HPDE6-E6E7 (cell line): Measurements from ENCODE around the gene FBXW7.

ENCODE experiments used
- DNase-seq: peaks from one replicate; pipeline ENCODE4 v3.0.0; 2011; ENCODE audit warnings: missing footprints; ENCODE audit errors: extremely low spot score

The FBXW7 gene

DNA sequence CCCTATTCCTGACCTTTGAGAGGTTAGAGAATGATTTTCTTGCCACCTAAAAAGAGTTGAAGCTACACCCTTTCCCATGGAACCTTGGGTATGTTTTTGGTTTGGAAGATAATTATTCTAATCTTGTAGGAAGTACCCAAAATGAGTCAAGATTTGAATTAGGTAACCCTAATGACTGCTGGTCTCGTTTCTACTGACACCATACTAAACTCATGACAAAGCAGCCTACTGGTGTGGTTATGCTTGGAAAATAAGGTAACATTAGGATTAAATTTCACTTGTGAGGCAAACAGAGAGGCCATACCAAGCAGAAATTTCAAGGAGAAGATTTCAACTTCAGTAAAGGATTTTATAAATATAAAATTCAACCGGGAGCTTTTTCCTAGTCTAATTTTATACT lies 107.9 kb downstream of the FBXW7 start:
- no peak for DNase-seq

DNA sequence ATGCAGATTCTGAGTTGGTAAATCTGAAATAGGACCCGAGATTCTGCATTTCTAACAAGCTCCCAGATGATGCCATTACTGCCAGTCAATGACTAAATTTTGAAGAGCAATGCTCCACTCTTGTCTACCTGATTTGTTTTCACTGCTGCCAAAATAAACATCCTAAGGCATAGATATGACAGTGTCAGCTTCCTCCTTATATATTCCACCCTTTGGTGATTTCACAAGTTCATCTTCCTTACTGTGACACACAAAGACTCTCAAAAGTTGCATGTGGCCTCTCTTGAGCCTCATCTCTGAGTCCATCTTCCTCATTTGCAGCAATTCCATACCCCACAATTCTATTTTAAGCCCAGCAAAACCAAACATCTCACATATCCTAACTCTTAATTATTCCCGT lies 110.9 kb downstream of the FBXW7 start:
- DNase-seq, result no peak

DNA sequence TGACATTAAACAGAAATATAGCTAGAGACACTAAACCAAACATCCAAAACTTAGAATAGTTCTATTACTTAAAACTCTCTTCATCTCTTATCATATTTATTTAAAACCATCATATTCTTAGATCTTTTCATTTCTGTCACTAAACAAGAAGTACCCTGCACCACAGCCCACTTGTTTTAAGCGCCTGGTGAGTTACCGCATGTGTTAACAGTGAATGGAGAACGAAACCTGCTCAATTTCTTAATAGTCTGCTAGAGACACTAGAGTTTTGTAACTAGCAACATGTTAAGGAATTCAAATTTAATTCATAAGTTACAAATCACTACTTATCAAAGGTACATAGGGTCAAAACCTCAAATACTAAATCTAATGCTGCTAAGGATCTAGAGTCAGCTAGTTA lies 111.5 kb downstream of the FBXW7 start:
- DNase-seq, result no peak

DNA sequence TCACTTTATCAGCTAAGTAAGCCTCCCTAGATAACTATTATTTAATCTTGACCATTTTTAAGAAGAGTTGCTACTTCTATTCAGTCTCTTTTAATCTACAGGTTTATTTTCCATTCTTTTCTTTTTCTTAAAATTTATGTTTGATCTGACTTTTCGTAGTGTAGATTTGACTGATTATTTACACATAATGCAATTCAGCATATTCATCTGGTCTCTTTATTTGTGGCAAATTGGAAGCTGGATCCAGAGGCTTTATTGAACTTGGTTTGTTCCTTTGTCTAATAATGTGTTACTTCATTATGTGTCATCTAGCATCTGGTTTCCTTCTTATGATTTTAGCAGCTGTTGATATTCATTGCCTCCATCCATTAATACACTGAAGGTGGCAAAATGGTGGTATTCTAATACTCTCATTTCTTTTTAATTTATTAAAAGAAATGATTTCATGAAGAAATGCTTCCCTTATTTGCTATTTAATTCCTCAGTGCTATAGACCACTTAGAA lies 113.0 kb downstream of the FBXW7 start:
- DNase-seq, result no peak

DNA sequence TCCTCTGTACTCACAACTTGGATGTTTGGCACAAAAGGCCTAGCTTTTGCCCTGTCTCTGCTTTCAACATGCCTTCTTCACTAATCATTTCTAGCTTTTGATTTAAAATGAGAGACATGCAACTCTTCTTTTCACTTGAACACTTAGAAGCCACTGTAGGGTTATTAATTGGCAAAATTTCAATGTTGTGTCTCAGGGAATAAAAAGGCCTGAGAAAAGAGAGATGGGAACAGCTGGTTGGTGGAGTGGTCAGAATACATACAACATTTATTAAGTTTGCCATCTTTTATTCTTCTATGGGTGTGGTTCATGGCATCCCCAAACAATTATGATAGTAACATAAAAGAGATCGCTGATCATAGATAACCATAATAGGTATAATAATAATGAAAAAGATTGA lies 114.3 kb downstream of the FBXW7 start:
- no peak for DNase-seq

DNA sequence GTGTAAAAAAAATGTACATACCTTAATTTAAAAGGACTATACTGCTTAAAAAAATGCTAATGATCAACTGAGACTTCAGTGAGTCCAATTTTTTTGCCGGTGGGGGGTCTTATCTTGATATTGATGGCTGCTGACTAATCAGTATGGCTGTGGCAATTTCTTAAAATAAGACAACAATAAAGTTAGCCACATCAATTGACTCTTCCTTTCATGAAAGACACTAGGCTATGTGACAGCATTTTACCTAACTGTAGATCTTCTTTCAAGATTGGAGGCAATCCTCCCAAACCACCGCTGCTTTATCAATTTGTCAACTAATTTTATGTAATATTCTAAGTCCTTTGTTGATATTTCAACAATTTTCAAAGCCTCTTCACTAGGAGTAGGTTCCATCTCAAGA lies 116.1 kb downstream of the FBXW7 start:
- no peak for DNase-seq

DNA sequence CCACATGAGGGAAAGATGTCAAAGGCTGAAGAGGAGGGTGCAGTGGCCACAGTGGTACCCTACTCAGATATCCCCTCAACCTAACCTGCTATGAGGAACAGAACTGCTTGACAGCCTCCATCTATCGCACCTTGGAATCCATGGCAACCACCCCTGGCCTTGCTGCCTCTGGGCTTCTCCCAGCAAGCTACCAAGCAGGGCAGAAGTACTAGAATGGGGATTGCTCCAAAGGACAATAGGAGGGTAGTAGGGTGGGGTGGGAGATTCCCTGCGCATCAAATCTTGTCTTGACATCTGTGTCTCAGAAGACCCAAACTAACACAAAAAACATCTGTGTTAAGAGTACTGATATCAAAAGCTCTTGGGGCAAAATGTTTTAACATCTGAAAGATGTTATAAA lies 118.2 kb downstream of the FBXW7 start:
- no peak for DNase-seq

DNA sequence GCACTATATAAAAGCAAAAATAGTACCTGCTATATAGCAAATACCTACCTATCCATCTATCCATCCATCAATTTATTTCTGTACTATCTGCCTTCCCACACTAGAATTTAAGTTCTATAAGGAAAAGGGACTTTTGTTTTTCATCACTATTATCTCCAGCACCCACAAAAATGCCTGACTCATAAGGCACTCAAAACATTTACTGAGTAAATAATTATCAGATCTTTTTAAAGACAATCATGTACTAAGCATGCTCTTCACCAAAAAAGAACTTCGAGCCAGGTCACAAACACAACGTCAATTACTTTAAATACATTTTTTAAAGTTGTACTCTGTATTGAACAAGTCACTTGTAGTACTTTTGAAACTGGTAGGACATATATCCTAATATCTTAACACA lies 119.9 kb downstream of the FBXW7 start:
- DNase-seq, result no peak

DNA sequence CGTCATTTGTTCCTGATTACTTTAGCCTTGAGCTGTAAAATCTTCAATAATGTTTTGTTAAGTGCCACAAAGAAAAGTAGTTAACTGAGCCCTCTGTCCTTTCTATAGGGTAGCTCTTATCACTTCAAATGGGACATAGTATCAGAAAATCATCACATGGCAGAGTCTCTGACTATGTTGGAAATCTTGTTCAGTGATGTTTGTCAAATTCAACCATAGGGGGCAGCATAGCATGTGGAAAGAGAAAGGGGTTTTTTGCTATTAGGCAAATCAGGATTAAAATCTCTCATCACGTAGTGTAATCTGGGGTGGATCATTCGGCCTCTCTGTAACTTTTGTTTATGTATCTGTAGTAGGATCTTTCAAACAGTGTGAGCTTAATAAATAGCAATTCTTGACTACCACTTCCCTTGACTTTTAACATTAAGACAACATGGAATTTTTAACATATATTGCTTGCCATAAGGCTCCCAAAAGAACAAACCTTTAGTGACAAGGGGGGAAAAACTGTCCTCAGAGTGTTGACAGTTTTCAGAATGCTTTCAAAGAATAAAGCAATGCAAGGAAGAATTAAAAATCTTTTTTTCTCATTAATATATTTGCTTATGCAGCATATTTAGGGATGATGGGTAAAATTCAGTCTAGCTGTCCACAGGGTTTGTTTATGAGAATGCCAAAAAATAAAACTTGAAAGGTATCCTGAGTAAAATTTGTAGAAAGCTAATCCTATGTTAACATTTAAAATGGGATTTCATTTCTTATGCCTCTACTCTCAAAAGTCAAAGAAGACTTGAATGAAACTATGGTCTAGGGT lies 127.2 kb downstream of the FBXW7 start:
- no peak for DNase-seq

DNA sequence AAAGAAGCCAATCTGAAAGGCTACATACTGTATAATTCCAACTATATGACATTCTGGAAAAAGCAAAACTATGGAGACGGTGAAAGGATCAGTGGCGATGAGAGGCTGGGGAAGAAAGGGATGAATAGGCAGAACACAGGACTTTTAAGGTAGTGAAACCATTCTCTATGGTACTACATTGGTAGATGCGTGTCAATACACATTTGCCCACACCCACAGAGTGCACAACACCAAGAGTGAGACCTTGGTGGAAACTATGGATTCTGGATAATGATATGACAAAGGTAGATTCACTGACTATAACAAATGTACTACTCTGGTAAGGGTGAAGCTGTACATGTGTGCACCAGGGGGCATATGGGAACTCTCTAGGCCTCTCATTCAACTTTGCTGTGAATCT lies 134.5 kb downstream of the FBXW7 start:
- DNase-seq, result no peak

DNA sequence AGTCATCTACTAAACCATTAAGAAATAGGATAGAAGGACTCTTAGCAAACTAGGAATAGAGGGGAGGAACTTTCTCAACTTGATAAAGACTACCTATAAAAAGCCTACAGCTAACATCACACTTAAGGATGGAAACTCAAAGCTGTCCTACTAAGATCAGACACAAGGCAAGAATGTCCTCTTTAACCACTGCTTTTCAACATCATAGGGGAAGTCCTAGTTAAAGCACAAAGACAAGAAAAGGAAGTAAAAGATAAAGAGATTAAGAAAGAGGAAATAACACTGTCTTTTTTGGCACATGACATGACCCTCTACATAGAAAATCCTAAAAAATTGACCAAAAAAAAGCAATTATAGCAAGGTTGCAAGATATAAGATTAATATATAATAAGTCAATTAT lies 136.6 kb downstream of the FBXW7 start:
- no peak for DNase-seq

DNA sequence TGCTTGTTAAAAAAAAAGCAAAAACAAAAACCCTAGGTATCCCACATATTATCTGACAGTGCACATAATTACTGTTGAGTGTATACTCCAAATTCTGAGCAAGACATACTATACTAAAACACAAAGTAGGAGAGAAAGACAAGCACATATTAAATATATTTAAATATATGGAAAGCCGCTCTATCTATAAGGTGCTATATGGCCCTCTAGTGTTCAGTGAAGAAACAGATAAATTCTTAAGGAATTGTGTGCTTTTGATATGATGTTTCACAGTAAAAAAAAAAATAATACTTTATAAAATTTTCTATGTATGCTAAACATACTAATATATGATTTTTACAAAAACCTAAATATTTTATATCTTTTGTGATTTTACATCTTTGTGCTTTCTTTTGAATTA lies 137.8 kb downstream of the FBXW7 start:
- DNase-seq, result no peak

DNA sequence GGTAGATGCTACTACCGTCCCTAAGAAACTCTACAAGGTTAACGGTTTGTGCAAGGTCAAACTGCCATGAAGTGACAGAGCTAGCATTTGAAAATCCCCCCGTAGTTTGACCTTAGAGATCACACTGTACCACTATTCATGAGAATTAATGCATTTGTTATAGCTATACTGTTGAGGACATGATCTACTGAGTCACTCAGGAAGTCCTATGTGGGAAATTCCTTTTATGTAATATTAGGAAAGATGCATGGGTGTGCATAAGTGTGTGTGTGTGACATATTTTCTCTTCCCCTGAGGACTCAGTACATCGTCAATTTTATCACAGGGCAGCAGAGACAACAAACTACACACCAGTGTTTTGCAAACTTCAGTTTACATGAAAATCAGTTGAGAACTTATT lies 141.1 kb downstream of the FBXW7 start:
- DNase-seq, result no peak

DNA sequence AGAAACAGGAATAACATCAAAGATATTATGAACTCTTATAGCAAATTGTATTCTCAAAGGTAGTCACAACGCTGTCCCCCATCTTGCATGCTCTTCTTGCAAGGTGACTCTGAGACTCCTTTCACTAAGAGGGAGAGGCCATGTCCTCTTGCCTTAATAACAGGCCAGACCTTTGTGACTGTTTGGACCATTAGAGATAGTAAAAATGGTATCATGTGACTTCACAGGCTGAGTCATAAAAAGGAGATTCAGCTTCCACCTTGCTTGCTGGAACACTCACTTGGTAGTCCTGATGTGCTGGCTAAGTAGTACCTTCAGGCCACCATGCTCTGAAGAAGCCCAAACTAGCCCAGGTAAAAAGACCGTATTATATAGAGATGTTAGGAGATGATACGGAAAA lies 143.8 kb downstream of the FBXW7 start:
- DNase-seq, result no peak

DNA sequence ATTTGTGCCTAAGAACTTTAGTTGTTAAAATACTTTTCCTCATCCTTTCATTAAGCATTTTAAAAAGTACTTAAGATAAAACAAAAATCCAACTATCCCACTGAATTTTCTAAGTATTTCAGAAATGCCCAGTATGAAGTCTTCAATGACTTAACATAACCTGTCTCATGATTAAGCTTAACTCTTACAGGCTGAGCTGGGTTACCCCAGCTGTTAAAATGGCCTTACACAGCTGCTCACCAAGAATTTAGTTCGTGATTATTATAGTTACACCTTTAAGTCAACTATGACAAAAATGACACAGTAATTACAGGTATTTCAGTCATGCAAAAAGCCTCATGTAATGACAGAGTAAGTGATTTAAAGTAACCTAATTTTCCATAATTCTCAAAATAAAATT lies 145.7 kb downstream of the FBXW7 start:
- no peak for DNase-seq

DNA sequence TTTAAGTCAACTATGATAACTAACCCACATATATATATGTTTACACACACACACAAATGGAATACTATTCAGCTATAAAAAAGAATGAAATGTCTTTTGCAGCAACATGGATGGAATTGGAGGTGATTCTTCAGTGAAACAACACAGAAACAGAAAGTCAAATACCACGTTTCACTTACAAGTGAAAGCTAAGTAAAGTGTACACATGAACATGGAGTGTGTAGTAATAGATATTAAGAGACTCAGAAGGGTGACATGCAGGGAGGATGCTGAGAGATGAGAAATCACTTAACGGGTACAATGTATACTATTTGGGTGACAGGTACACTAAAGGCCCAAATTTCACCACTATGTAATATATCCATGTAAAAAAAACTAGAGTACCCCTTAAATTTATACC lies 146.5 kb downstream of the FBXW7 start:
- DNase-seq, result no peak

DNA sequence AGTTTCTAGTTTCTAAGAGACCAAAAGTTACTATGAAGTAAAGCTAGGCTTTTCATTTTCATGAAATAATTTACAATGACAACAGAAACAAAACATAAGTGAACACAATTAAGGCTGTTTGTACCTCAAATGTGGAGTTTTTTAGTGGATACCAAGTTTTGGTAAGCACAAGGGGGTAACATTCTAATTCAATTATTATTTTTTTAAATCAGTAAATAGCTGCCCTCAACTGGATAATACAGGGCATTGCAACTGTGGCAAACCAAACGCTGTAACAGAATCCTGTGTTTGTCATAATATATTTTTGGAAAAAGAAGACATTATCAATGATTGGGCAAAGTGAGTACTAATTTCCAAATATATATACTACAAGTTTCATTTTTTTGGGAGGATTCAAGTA lies 150.3 kb downstream of the FBXW7 start:
- no peak for DNase-seq

DNA sequence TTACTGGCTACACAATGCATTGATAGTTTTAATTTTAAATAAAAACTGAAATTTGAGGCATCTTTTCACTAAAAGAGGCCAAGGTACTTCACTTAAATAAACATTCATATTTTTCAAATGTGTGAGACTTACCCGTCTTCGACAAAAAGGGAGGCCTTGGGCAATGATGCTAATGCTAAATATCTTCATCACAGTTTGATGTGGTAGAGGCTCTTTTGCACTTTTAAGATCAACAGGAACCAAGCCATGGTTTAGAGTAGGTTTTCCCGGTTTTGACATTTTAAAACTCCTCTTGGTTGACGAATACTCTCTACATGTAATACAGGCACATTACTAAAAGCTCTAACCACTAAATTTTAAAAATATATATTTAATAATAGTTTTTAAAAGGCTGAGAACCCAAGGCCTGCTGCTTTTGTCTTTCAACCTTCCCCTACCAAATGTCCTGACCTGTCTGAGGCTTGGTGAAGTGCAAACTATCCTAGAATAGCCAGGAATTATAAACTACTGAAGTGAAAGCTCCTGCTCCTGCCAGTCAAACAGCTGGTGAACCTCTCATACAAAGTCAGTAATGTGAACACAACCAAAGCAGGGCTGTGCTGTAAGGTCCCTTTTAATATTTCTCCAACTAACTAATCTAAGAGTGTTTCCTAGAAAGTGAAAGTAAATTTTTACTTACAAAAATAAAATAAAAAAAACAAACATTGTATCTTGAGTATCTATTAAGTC lies 153.7 kb downstream of the FBXW7 start:
- no peak for DNase-seq

DNA sequence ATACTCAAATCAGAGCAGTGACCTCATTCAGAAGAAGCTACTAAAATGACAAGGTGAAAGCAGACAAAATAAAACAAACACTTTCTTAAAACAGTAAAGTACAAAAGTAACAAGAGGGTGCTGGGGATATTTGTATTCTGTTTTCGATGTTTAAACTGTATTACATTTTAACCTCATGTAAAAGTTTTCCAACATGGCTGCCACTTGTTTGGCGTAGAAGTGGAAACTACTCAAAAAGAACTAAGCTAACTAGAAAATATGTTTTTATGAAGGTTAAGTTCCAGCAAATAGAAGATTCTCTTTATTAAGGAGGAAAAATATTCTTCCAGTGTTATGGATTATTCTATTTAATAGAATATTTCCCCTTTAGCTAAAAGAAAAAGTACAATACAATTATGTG lies 155.0 kb downstream of the FBXW7 start:
- DNase-seq, result no peak

DNA sequence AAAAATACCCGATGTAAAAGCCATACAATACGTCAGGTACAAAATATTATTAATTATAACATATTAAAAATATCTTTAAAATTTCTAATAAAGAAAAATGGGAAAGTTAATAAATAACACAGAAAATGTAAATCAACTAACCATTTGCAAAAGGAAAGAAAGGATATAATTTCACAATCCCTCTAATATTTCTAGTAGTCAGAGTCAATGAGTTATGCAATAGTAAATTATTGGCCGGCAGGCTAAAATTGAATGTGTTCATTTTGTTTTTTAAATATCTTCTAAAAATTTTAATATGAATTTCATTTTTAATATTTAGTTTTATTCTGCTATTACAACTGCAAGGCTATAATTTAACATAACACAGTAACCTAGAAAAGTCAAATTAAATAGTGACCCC lies 155.7 kb downstream of the FBXW7 start:
- no peak for DNase-seq

DNA sequence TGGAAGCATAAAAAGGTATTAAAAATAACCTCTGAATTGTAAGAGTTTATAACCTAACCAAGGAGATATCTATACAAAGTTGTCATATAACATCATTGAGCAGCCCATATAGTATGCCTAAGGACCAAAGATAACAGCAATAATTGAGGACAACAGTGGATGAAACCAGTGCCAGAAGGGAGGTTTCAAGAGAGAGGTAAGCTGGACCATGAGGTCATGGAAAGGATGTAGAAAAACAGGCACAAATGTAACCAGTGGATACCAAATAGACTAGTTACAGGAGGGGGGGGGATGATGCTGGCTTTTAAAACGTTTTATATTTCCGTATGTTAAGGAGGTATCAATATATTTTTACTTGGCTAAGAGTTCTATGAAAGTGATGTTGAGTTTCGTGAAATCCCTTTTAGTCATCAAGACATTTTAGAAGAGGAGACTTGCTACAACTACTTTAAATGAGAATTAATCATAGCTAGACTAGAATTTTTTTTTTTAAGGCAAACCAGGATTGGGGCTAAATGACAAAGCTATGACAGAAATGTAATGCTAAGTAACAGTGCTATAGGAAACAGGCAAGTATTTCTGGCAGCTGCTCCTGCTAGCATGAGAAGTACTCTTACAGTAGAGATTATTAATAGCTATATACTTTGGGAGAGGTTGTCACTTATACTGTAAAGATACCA lies 161.1 kb downstream of the FBXW7 start:
- DNase-seq, result no peak

DNA sequence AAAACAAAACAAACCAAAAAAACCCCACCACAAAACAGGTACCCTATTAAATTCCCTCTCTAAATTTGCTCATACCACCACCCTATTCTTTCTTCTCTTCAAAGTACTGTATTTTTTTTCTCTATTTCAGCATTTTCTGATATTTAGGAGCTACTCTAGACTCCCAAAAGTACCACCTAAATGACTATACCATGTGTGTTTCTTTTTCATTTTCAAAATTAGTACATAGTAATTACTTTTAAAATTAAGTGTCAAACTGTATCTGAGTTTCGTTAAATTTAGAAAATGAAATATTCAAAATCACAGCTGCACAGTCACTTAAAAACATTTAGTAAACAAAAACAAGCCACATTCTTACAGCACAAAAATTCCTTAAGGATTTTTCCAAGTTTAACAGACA lies 161.7 kb downstream of the FBXW7 start:
- DNase-seq, result no peak

DNA sequence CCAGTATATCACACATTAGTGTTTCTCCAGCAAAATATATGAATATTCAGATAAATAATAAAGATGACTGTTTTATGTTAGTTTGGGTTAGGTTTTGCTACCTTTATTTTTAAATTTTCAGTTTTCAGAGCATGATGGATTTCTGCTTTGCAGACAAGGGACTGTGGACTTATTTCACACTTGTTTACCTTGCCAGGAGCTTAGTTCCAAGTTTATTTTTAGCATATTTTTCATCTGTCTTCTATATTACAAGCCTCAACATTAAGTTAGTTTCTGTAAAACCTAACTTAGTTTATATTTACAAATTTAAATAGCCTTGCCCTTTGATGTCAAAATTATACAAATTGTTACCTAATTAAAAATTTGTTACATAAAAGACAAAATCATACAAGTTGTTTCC lies 163.4 kb downstream of the FBXW7 start:
- no peak for DNase-seq
